Heart left ventricle (tissue), 13 donors: ENCODE data around the gene ARHGAP24.

Experiments used
- CTCF ChIP-seq, 12 donors: fragments of 200-600 bp; sonication (generic) in 4 of 12; IDR thresholded peaks; one replicate each; pipeline versions ENCODE4 v1.5.0 to v1.8.0; 2018 to 2022; ENCODE audit warnings: antibody characterized with exemption in 12 of 12, mild to moderate bottlenecking in 5 of 12
- POLR2A ChIP-seq, 2 donors: fragments of 450-650 bp; IDR thresholded peaks; one replicate each; pipeline ENCODE4 v1.6.1; 2017; ENCODE audit warnings: antibody characterized with exemption in 2 of 2, mild to moderate bottlenecking in 2 of 2, moderate library complexity in 2 of 2
- donor health status: ischemic (EF 13 %, LVEDD 7.1; RV severe dilation, severe dysfunction).
- donor health status: DM: no; HTN: yes; CAD: no.
- donor health status: DM: no; HTN: no; CAD: no.
- donor health status: ischemic (EF 25% LVEDD 6.9; RV normal size, moderate dysfunction).
- donor health status: ischemic (EF 25% LVEDD 5.7; RV mildly dilated, moderate dysfunction).
- donor health status: ischemic (EF 35%, LVEDD 5.7; RV mildly dilated, moderate dysfunction).
- donor health status: nonischemic (EF 11% LVEDD 7.7; RV severe dilation, severe dysfunction).
- donor health status: DM: yes; HTN: yes; CAD: no.
- donor health status: PGD.
- donor health status: ischemic (EF 29% LVEDD 5.4; RV normal size, mild dysfunction).
- donor health status: nonischemic (EF 23%, LVEDD 6.1; RV moderate dilation, normal function).

GRCh38 chr4:85722807-85723206, 247.9 kb downstream of the ARHGAP24 start:
- TF ChIP-seq POLR2A (IDR thresholded peaks at IDR 0.05): no peak
- no peak for TF ChIP-seq CTCF (IDR thresholded peaks at IDR 0.05)
